ENCODE measurements around the gene LGR6. TPM values are rescaled to one million over a fixed set of nuclear protein-coding genes. Genes with fewer than 3 reads are reported as not detected.

Gene LGR6
- polyA plus RNA-seq, 1 donor from 2014 or later: not detected

DNA sequence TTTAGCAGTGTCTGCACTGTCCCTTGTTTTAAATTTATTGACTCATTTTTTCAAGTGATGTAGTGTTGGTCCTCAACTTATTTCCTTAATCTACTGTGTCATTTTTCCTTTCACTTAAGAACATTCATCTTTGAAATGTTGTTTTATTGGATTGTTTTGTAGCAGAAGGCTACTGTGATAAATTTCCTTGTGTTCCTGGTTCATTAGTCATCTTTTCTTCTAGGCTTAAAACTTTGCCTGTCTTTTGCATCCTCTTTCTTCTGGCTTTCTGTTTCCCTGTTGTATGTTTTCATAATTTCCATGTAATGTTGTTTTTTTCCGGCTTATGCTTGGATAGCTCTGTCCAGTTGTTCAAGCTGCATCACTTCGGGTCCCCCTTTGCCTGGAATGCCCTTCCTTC, 86.2 kb downstream of the LGR6 start:
- Histone ChIP-seq H3K79me2 (replicated peaks; ENCODE audit: insufficient read depth, low read length) (no peaks in the 10 kb centered on the region), H3K4me2 (ENCODE audit: low read length) (no peak overlapping the region)

DNA sequence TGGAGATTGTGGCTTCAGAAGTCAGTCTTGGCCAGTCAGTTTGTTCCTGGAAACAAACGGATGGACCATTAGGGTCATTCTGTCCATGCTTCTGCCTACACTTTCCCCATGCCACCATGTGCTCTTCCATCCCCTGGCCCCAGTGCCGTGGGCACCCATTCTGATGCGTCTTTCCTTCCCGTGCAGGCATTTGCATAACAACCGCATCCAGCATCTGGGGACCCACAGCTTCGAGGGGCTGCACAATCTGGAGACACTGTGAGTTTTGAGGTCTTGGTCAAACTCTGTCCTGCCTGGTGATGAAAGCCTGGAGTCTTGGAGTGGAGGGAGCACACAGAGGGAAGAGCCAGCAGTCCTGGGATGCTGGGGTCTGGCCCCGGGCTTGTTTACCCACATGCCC, 87.0 kb downstream of the LGR6 start:
- Histone ChIP-seq H3K4me3 (ENCODE audit: low read length) (no peak overlapping the region), H3F3A (ENCODE audit: insufficient read depth, low read length, poor library complexity, severe bottlenecking) (no peaks in the 10 kb centered on the region), H3K4me2 (ENCODE audit: low read length) (no peak overlapping the region), H3K9me3 (ENCODE audit: low read length) (no peaks in the 10 kb centered on the region), H3K27me3 (ENCODE audit: insufficient read depth, low read depth, low read length) (no peaks in the 10 kb centered on the region), H2AFZ (ENCODE audit: low read depth, low read length) (no peak overlapping the region), H3K9ac (ENCODE audit: low read length) (no peak overlapping the region), H3K79me2 (replicated peaks; ENCODE audit: insufficient read depth, low read length) (no peaks in the 10 kb centered on the region), H4K20me1 (ENCODE audit: insufficient read depth) (no peaks in the 10 kb centered on the region), H3K36me3 (ENCODE audit: insufficient read depth, low read length) (no peaks in the 10 kb centered on the region), H3K27ac (ENCODE audit: low read length) (no peak overlapping the region), H3K9me2 (ENCODE audit: insufficient read depth, low read length) (no peaks in the 10 kb centered on the region)
- TF ChIP-seq POLR2AphosphoS5 (IDR thresholded peaks at IDR 0.05): no peak
- TF ChIP-seq EP300 (conservative IDR thresholded peaks at IDR 0.05; ENCODE audit: poor library complexity, severe bottlenecking): no peak
- TF ChIP-seq, protein P1, sequence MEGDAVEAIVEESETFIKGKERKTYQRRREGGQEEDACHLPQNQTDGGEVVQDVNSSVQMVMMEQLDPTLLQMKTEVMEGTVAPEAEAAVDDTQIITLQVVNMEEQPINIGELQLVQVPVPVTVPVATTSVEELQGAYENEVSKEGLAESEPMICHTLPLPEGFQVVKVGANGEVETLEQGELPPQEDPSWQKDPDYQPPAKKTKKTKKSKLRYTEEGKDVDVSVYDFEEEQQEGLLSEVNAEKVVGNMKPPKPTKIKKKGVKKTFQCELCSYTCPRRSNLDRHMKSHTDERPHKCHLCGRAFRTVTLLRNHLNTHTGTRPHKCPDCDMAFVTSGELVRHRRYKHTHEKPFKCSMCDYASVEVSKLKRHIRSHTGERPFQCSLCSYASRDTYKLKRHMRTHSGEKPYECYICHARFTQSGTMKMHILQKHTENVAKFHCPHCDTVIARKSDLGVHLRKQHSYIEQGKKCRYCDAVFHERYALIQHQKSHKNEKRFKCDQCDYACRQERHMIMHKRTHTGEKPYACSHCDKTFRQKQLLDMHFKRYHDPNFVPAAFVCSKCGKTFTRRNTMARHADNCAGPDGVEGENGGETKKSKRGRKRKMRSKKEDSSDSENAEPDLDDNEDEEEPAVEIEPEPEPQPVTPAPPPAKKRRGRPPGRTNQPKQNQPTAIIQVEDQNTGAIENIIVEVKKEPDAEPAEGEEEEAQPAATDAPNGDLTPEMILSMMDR (IDR thresholded peaks at IDR 0.05; ENCODE audit: poor library complexity, severe bottlenecking): no peak
- TF ChIP-seq, protein P2, sequence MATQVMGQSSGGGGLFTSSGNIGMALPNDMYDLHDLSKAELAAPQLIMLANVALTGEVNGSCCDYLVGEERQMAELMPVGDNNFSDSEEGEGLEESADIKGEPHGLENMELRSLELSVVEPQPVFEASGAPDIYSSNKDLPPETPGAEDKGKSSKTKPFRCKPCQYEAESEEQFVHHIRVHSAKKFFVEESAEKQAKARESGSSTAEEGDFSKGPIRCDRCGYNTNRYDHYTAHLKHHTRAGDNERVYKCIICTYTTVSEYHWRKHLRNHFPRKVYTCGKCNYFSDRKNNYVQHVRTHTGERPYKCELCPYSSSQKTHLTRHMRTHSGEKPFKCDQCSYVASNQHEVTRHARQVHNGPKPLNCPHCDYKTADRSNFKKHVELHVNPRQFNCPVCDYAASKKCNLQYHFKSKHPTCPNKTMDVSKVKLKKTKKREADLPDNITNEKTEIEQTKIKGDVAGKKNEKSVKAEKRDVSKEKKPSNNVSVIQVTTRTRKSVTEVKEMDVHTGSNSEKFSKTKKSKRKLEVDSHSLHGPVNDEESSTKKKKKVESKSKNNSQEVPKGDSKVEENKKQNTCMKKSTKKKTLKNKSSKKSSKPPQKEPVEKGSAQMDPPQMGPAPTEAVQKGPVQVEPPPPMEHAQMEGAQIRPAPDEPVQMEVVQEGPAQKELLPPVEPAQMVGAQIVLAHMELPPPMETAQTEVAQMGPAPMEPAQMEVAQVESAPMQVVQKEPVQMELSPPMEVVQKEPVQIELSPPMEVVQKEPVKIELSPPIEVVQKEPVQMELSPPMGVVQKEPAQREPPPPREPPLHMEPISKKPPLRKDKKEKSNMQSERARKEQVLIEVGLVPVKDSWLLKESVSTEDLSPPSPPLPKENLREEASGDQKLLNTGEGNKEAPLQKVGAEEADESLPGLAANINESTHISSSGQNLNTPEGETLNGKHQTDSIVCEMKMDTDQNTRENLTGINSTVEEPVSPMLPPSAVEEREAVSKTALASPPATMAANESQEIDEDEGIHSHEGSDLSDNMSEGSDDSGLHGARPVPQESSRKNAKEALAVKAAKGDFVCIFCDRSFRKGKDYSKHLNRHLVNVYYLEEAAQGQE (IDR thresholded peaks at IDR 0.05; ENCODE audit: borderline replicate concordance): no peak
- no peak for TF ChIP-seq EZH2 (IDR thresholded peaks at IDR 0.05; ENCODE audit: borderline replicate concordance, insufficient read depth, low read length, poor library complexity, severe bottlenecking)
- TF ChIP-seq SMC3 (conservative IDR thresholded peaks at IDR 0.05; ENCODE audit: poor library complexity): no peak
- no peak for TF ChIP-seq MXI1 (conservative IDR thresholded peaks at IDR 0.05; ENCODE audit: poor library complexity, severe bottlenecking)
- TF ChIP-seq TAF1 (IDR thresholded peaks at IDR 0.05; ENCODE audit: low read depth): no peak
- TF ChIP-seq RAD21 (conservative IDR thresholded peaks at IDR 0.05): no peak

More for the DNA sequence above, 86.2 kb downstream of the LGR6 start:
- H3K27me3 ChIP-seq (ENCODE audit: insufficient read depth, low read depth, low read length): no peaks in the 10 kb centered on the region
- H3K27ac ChIP-seq (ENCODE audit: low read length): no peak overlapping the region
- H4K20me1 ChIP-seq (ENCODE audit: insufficient read depth): no peaks in the 10 kb centered on the region
- H3K36me3 ChIP-seq (ENCODE audit: insufficient read depth, low read length): no peaks in the 10 kb centered on the region
- H3K4me3 ChIP-seq (ENCODE audit: low read length): no peak overlapping the region
- no peak overlapping the region for H2AFZ ChIP-seq (ENCODE audit: low read depth, low read length)
- H3F3A ChIP-seq (ENCODE audit: insufficient read depth, low read length, poor library complexity, severe bottlenecking): no peaks in the 10 kb centered on the region
- no peak overlapping the region for H3K9ac ChIP-seq (ENCODE audit: low read length)
- H3K9me2 ChIP-seq (ENCODE audit: insufficient read depth, low read length): no peaks in the 10 kb centered on the region
- no peaks in the 10 kb centered on the region for H3K9me3 ChIP-seq (ENCODE audit: low read length)
- TF ChIP-seq TAF1 (IDR thresholded peaks at IDR 0.05; ENCODE audit: low read depth): no peak
